Liver (tissue), 9 donors: ENCODE measurements around the gene PEMT. TPM values are rescaled to one million over a fixed set of nuclear protein-coding genes. Genes with fewer than 3 reads are reported as not detected.

Source experiments
- DNase-seq: peaks from one replicate; pipeline ENCODE4 v3.0.0-alpha.2; 2017; ENCODE audit warnings: low spot score
- H3K27ac ChIP-seq, 2 donors: one replicate each; pipeline ENCODE4 v1.7.0; 2013; ENCODE audit warnings: inconsistent platforms in 2 of 2, low read length in 2 of 2, control low read depth in 1 of 2, low read depth in 1 of 2, mild to moderate bottlenecking in 1 of 2
- H3K27me3 ChIP-seq, 4 donors: one replicate each; pipeline versions ENCODE4 v1.6.1 to v1.7.0; 2013; ENCODE audit warnings: low read length in 3 of 4, inconsistent platforms in 1 of 4, mild to moderate bottlenecking in 1 of 4, moderate library complexity in 1 of 4; ENCODE audit not compliant: control insufficient read depth in 4 of 4, insufficient read depth in 4 of 4
- H3K36me3 ChIP-seq, 4 donors: one replicate each; pipeline versions ENCODE4 v1.6.1 to v1.7.0; 2013; ENCODE audit warnings: low read length in 3 of 4, mild to moderate bottlenecking in 3 of 4, low read depth in 1 of 4, moderate library complexity in 1 of 4; ENCODE audit not compliant: control insufficient read depth in 4 of 4, insufficient read depth in 3 of 4
- H3K4me1 ChIP-seq, 4 donors: one replicate each; pipeline versions ENCODE4 v1.6.1 to v1.7.0; 2013; ENCODE audit warnings: low read length in 3 of 4, mild to moderate bottlenecking in 3 of 4, moderate library complexity in 1 of 4; ENCODE audit not compliant: control insufficient read depth in 4 of 4, insufficient read depth in 4 of 4
- H3K4me3 ChIP-seq, 3 donors: one replicate each; pipeline versions ENCODE4 v1.6.1 to v1.7.0; 2013; ENCODE audit warnings: low read length in 3 of 3, control low read depth in 1 of 3, low read depth in 1 of 3, mild to moderate bottlenecking in 1 of 3
- H3K9ac ChIP-seq, 2 donors: one replicate each; pipeline ENCODE4 v1.7.0; 2013; ENCODE audit warnings: low read length in 2 of 2, mild to moderate bottlenecking in 2 of 2, moderate library complexity in 2 of 2, control low read depth in 1 of 2, low read depth in 1 of 2
- H3K9me3 ChIP-seq, 4 donors: one replicate each; pipeline versions ENCODE4 v1.6.1 to v1.7.0; 2013; ENCODE audit warnings: low read length in 3 of 4; ENCODE audit not compliant: control insufficient read depth in 4 of 4
- EGR1 ChIP-seq, 2 donors: IDR thresholded peaks; 2 replicates each; pipeline ENCODE4 v1.6.1; 2016 to 2018; ENCODE audit warnings: antibody characterized with exemption in 2 of 2, low read depth in 2 of 2
- FOXA2 ChIP-seq: IDR thresholded peaks from 2 replicates; pipeline ENCODE4 v1.6.1; 2016; ENCODE audit warnings: antibody characterized with exemption
- GABPA ChIP-seq, 2 donors: IDR thresholded peaks in 1 of 2; conservative IDR thresholded peaks in 1 of 2; 2 replicates each; pipeline ENCODE4 v1.6.1; 2016; ENCODE audit warnings: antibody characterized with exemption in 2 of 2, mild to moderate bottlenecking in 1 of 2, moderate library complexity in 1 of 2
- HNF4A ChIP-seq, 2 donors: conservative IDR thresholded peaks; 2 replicates each; pipeline ENCODE4 v1.6.1; 2016; ENCODE audit warnings: antibody characterized with exemption in 2 of 2, mild to moderate bottlenecking in 2 of 2
- HNF4G ChIP-seq: IDR thresholded peaks from 2 replicates; pipeline ENCODE4 v1.6.1; 2016; ENCODE audit warnings: antibody characterized with exemption
- JUND ChIP-seq, 2 donors: IDR thresholded peaks; 2 replicates each; pipeline ENCODE4 v1.6.1; 2016; ENCODE audit warnings: antibody characterized with exemption in 2 of 2
- NR2F2 ChIP-seq: IDR thresholded peaks from 2 replicates; pipeline ENCODE4 v1.6.1; 2016; ENCODE audit warnings: antibody characterized with exemption
- RAD21 ChIP-seq, 2 donors: IDR thresholded peaks; 2 replicates each; pipeline ENCODE4 v1.6.1; 2016; ENCODE audit warnings: antibody characterized with exemption in 2 of 2, mild to moderate bottlenecking in 2 of 2
- RXRA ChIP-seq, 2 donors: IDR thresholded peaks; 2 replicates each; pipeline ENCODE4 v1.6.1; 2017 to 2018; ENCODE audit warnings: antibody characterized with exemption in 2 of 2, mild to moderate bottlenecking in 1 of 2
- SP1 ChIP-seq: IDR thresholded peaks from 2 replicates; pipeline ENCODE4 v1.6.1; 2018; ENCODE audit warnings: antibody characterized with exemption, mild to moderate bottlenecking
- TAF1 ChIP-seq: conservative IDR thresholded peaks from 2 replicates; pipeline ENCODE4 v1.6.1; 2016; ENCODE audit warnings: antibody characterized with exemption, mild to moderate bottlenecking
- YY1 ChIP-seq: IDR thresholded peaks from 2 replicates; pipeline ENCODE4 v1.6.1; 2016; ENCODE audit warnings: antibody characterized with exemption, mild to moderate bottlenecking
- WGBS: extraction: QIAGEN DNeasy Blood & Tissue Kit; methylation state at CpG from one replicate; pipeline ENCODE4 v1.1.7; 2013; 5-methylcytosine and 5-hydroxymethylcytosine counted together
- polyA plus RNA-seq, 2 donors: library from polyadenylated mRNA; stranded (reverse) in 1 of 2; unstranded in 1 of 2; fragments of 200-250 nt in 1 of 2; fragments of >200 nt in 1 of 2; fragmentation: Nextera tagmentation in 1 of 2; extraction: Ambion mirVana in 1 of 2; gene quantifications; one replicate each; pipeline versions ENCODE4 v1.2.1 to v1.2.3, GENCODE V29; 2013 to 2015
- total RNA-seq, 2 donors: library from RNA; depleted of rRNA; stranded (reverse); fragments of >200 nt; gene quantifications; one replicate each; pipeline ENCODE4 v1.2.3, GENCODE V29; 2014
- TF ChIP-seq, protein P1 (sequence below): IDR thresholded peaks from 2 replicates; pipeline ENCODE4 v1.6.1; 2016; ENCODE audit warnings: antibody characterized with exemption
- TF ChIP-seq, protein P2 (sequence below): fragments of 150-350 bp; IDR thresholded peaks from 2 replicates; pipeline ENCODE4 v1.5.1; 2017; ENCODE audit warnings: improper control_type of control experiment, low read depth, low read length; ENCODE audit not compliant: missing input control
- TF ChIP-seq, protein P3 (sequence below): IDR thresholded peaks from 2 replicates; pipeline ENCODE4 v1.6.1; 2016; ENCODE audit warnings: antibody characterized with exemption
- TF ChIP-seq, protein P4 (sequence below): IDR thresholded peaks from 2 replicates; pipeline ENCODE4 v1.6.1; 2016; ENCODE audit warnings: antibody characterized with exemption, mild to moderate bottlenecking
- TF ChIP-seq, protein P5 (sequence below): IDR thresholded peaks from 2 replicates; pipeline ENCODE4 v1.6.1; 2016; ENCODE audit warnings: antibody characterized with exemption
- donor health status: healthy.
- donor health status: healthy.
- donor health status: healthy.
- donor health status: healthy.
- donor health status: healthy.

PEMT gene
- total and polyA plus RNA-seq, 4 donors = 64.6 to 211 (median 184) TPM

DNA sequence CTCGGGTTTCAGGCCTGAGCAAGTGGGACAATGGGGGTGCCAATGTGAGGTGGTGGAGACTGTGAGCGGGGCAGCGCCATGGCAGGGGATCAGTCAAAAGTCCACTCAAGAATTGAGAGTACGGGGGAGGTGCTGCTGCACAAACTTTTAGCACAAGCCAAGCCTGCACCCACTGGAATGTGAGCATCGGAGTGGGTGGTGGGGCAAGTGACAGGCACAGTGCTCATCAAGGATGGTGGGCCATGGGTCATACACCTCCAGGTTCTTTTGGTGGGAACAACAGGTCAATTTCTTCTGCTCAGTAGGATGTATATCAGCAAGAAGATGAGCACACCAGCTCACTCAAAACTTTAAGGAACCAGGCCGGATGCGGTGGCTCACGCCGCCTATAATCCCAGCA is 32.4 kb upstream of the PEMT start:
- Histone ChIP-seq H3K4me3 (no peak overlapping the region), H3K27me3 (no peaks in the 10 kb centered on the region), H3K9ac (no peak overlapping the region), H3K4me1 (no peaks in the 10 kb centered on the region), H3K27ac (no peak overlapping the region), H3K9me3 (no peaks in the 10 kb centered on the region), H3K36me3 (no peaks in the 10 kb centered on the region)
- 97% methylated on average over 9 of the region's 9 CpGs for WGBS
- TF ChIP-seq, protein P1, sequence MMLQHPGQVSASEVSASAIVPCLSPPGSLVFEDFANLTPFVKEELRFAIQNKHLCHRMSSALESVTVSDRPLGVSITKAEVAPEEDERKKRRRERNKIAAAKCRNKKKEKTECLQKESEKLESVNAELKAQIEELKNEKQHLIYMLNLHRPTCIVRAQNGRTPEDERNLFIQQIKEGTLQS = no peak
- TF ChIP-seq SP1 (no peak), EGR1 (IDR thresholded peaks at IDR 0.05; ENCODE audit: low read depth in 2 of 2) (no peak), RXRA (IDR thresholded peaks at IDR 0.05) (no peak), TAF1 (no peak), GABPA (IDR thresholded peaks at IDR 0.05 in 1 of 2, conservative IDR thresholded peaks at IDR 0.05 in 1 of 2) (no peak), HNF4A (conservative IDR thresholded peaks at IDR 0.05) (no peak), FOXA2 (no peak), RAD21 (IDR thresholded peaks at IDR 0.05) (no peak), HNF4G (no peak), YY1 (no peak), NR2F2 (no peak), JUND (IDR thresholded peaks at IDR 0.05) (no peak)
- TF ChIP-seq, protein P2, sequence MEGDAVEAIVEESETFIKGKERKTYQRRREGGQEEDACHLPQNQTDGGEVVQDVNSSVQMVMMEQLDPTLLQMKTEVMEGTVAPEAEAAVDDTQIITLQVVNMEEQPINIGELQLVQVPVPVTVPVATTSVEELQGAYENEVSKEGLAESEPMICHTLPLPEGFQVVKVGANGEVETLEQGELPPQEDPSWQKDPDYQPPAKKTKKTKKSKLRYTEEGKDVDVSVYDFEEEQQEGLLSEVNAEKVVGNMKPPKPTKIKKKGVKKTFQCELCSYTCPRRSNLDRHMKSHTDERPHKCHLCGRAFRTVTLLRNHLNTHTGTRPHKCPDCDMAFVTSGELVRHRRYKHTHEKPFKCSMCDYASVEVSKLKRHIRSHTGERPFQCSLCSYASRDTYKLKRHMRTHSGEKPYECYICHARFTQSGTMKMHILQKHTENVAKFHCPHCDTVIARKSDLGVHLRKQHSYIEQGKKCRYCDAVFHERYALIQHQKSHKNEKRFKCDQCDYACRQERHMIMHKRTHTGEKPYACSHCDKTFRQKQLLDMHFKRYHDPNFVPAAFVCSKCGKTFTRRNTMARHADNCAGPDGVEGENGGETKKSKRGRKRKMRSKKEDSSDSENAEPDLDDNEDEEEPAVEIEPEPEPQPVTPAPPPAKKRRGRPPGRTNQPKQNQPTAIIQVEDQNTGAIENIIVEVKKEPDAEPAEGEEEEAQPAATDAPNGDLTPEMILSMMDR = no peak
- TF ChIP-seq, protein P3, sequence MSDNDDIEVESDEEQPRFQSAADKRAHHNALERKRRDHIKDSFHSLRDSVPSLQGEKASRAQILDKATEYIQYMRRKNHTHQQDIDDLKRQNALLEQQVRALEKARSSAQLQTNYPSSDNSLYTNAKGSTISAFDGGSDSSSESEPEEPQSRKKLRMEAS = no peak
- TF ChIP-seq, protein P4, sequence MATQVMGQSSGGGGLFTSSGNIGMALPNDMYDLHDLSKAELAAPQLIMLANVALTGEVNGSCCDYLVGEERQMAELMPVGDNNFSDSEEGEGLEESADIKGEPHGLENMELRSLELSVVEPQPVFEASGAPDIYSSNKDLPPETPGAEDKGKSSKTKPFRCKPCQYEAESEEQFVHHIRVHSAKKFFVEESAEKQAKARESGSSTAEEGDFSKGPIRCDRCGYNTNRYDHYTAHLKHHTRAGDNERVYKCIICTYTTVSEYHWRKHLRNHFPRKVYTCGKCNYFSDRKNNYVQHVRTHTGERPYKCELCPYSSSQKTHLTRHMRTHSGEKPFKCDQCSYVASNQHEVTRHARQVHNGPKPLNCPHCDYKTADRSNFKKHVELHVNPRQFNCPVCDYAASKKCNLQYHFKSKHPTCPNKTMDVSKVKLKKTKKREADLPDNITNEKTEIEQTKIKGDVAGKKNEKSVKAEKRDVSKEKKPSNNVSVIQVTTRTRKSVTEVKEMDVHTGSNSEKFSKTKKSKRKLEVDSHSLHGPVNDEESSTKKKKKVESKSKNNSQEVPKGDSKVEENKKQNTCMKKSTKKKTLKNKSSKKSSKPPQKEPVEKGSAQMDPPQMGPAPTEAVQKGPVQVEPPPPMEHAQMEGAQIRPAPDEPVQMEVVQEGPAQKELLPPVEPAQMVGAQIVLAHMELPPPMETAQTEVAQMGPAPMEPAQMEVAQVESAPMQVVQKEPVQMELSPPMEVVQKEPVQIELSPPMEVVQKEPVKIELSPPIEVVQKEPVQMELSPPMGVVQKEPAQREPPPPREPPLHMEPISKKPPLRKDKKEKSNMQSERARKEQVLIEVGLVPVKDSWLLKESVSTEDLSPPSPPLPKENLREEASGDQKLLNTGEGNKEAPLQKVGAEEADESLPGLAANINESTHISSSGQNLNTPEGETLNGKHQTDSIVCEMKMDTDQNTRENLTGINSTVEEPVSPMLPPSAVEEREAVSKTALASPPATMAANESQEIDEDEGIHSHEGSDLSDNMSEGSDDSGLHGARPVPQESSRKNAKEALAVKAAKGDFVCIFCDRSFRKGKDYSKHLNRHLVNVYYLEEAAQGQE = no peak
- TF ChIP-seq, protein P5, sequence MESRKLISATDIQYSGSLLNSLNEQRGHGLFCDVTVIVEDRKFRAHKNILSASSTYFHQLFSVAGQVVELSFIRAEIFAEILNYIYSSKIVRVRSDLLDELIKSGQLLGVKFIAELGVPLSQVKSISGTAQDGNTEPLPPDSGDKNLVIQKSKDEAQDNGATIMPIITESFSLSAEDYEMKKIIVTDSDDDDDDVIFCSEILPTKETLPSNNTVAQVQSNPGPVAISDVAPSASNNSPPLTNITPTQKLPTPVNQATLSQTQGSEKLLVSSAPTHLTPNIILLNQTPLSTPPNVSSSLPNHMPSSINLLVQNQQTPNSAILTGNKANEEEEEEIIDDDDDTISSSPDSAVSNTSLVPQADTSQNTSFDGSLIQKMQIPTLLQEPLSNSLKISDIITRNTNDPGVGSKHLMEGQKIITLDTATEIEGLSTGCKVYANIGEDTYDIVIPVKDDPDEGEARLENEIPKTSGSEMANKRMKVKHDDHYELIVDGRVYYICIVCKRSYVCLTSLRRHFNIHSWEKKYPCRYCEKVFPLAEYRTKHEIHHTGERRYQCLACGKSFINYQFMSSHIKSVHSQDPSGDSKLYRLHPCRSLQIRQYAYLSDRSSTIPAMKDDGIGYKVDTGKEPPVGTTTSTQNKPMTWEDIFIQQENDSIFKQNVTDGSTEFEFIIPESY = no peak
- no peak for DNase-seq

DNA sequence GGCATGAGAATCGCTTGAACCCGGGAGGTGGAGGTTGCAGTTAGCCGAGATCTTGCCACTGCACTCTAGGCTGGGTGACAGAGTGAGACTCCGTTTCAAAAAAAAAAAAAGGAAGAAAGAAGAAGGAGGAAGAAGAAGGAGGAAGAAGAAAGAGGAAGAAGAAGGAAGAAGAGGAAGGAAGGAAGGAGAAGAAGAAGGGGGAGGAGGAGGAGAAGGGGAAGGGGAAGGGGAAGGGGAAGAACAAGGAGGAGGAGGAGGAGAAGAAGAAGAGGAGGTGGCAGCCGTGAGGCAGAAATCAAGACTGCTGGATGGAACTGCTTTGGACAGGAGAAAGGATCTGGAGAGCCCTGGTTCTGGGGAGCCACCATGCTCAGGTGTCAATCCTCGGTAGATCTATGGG is 29.7 kb upstream of the PEMT start:
- no peak overlapping the region for H3K27ac ChIP-seq
- 76% methylated on average over 6 of the region's 6 CpGs for WGBS
- H3K9ac ChIP-seq = no peak overlapping the region
- TF ChIP-seq YY1 (no peak), HNF4G (no peak), TAF1 (no peak)
- TF ChIP-seq, protein P3 = no peak
- H3K36me3 ChIP-seq = no peaks in the 10 kb centered on the region
- H3K4me1 ChIP-seq = no peaks in the 10 kb centered on the region
- no peak overlapping the region for H3K4me3 ChIP-seq
- H3K27me3 ChIP-seq = no peaks in the 10 kb centered on the region
- DNase-seq = no peak
- no peaks in the 10 kb centered on the region for H3K9me3 ChIP-seq
